KMS-11 (cell line): ENCODE measurements around the gene GLRX.

Experiments
- H2AFZ ChIP-seq: fragments of 200-600 bp; sonication (generic); 2 replicates; pipeline ENCODE4 v1.6.1; 2016; ENCODE audit warnings: antibody characterized with exemption, mixed run types, low read depth
- H3K27ac ChIP-seq: fragments of 200-600 bp; sonication (generic); 2 replicates; pipeline ENCODE4 v1.6.1; 2016; ENCODE audit warnings: mild to moderate bottlenecking, mixed run types
- H3K27me3 ChIP-seq: fragments of 200-600 bp; sonication (generic); 2 replicates; pipeline ENCODE4 v1.6.1; 2017; ENCODE audit warnings: mild to moderate bottlenecking, low read depth, mixed run types, moderate library complexity; ENCODE audit not compliant: insufficient read depth
- H3K36me3 ChIP-seq: fragments of 200-600 bp; sonication (generic); 2 replicates; pipeline ENCODE4 v1.6.1; 2017; ENCODE audit warnings: mild to moderate bottlenecking, mixed run types; ENCODE audit not compliant: insufficient read depth
- H3K4me1 ChIP-seq: fragments of 200-600 bp; sonication (generic); 2 replicates; pipeline ENCODE4 v1.6.1; 2016; ENCODE audit warnings: mild to moderate bottlenecking, low read depth, mixed run types; ENCODE audit not compliant: poor library complexity, severe bottlenecking
- H3K4me2 ChIP-seq: fragments of 200-600 bp; sonication (generic); 2 replicates; pipeline ENCODE4 v1.7.0; 2016; ENCODE audit warnings: mild to moderate bottlenecking, mixed run types
- H3K4me3 ChIP-seq: fragments of 200-600 bp; sonication (generic); IDR thresholded peaks from 2 replicates; pipeline ENCODE4 v1.6.1; 2017; ENCODE audit warnings: low read depth, low read length, mixed read lengths; ENCODE audit not compliant: insufficient read depth
- H3K79me2 ChIP-seq: fragments of 200-600 bp; sonication (generic); 2 replicates; pipeline ENCODE4 v1.6.1; 2016; ENCODE audit warnings: low read depth, mixed run types; ENCODE audit not compliant: insufficient read depth
- H3K9ac ChIP-seq: fragments of 200-600 bp; sonication (generic); 2 replicates; pipeline ENCODE4 v1.6.1; 2016; ENCODE audit warnings: mild to moderate bottlenecking, mixed run types
- H4K20me1 ChIP-seq: fragments of 200-600 bp; sonication (generic); 2 replicates; pipeline ENCODE4 v1.6.1; 2016; ENCODE audit warnings: mild to moderate bottlenecking, mixed run types; ENCODE audit not compliant: insufficient read depth
- TF ChIP-seq, protein P1 (sequence below): fragments of 200-600 bp; sonication (generic); conservative IDR thresholded peaks from 2 replicates; pipeline ENCODE4 v1.6.1; 2017; ENCODE audit warnings: low read depth, mild to moderate bottlenecking, antibody characterized with exemption, low read length, moderate library complexity, mixed read lengths

The GLRX gene

DNA sequence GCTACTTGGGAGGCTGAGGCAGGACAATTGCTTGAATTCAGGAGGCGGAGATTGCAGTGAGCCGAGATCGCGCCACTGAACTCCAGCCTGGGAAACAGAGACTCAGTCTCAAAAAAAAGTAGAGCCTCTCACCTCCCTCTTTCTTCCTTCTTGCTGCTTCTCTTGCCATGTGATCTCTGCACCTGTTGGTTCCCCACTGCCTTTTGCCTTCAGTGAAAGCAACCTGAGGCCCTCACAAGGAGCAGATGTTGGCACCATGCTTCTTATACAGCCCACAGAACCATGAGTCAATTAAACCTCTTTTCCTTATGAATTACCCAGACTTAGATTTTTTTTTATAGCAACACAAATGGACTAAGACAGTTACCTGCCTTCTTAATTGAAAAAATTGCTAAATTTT is 45.6 kb upstream of the GLRX start:
- Histone ChIP-seq H3K79me2 (no peaks in the 10 kb centered on the region), H3K4me2 (0 out of 2 replicates have a peak overlapping the region, but pooled peaks have one; percentile 2), H3K27ac (no peak overlapping the region), H3K4me3 (no peak overlapping the region), H3K36me3 (no peaks in the 10 kb centered on the region), H2AFZ (no peak overlapping the region), H3K27me3 (no peaks in the 10 kb centered on the region), H4K20me1 (no peaks in the 10 kb centered on the region), H3K9ac (no peak overlapping the region), H3K4me1 (peaks cover 47% of the 10 kb centered on the region)
- TF ChIP-seq, protein P1, sequence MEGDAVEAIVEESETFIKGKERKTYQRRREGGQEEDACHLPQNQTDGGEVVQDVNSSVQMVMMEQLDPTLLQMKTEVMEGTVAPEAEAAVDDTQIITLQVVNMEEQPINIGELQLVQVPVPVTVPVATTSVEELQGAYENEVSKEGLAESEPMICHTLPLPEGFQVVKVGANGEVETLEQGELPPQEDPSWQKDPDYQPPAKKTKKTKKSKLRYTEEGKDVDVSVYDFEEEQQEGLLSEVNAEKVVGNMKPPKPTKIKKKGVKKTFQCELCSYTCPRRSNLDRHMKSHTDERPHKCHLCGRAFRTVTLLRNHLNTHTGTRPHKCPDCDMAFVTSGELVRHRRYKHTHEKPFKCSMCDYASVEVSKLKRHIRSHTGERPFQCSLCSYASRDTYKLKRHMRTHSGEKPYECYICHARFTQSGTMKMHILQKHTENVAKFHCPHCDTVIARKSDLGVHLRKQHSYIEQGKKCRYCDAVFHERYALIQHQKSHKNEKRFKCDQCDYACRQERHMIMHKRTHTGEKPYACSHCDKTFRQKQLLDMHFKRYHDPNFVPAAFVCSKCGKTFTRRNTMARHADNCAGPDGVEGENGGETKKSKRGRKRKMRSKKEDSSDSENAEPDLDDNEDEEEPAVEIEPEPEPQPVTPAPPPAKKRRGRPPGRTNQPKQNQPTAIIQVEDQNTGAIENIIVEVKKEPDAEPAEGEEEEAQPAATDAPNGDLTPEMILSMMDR, result no peak

DNA sequence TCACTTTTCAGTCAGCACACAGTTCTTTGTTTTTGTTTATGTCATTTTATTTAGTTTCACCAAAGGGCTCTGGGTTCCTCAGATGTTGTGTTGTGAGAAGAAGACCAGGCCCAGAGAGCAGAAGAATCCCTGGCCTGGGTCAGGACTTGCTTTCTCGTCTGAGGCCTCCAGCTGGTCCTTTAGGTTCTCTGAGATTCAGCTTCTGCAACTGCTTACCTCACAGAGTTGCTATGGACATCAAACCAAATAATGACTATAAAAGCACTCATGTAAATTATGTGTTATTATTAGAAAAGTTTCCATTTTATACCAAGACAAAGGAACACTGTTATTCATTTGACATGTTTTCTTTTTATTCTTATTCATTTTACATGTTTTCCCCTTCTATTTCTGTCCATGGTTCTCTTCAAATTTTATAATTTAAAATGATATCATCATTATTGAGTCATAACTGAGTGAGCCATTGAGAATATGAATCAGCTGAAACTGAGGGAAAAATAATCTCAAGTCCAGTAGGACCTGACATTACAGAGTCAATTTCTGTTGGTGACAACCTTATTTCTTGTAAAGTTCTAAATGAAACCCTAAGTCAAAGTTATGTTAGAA is 44.0 kb upstream of the GLRX start:
- Histone ChIP-seq H3K4me3 (no peak overlapping the region), H3K27me3 (no peaks in the 10 kb centered on the region), H3K36me3 (no peaks in the 10 kb centered on the region), H3K9ac (no peak overlapping the region), H3K79me2 (no peaks in the 10 kb centered on the region), H4K20me1 (no peaks in the 10 kb centered on the region), H3K4me2 (no peak overlapping the region), H3K4me1 (peaks cover 40% of the 10 kb centered on the region), H2AFZ (no peak overlapping the region), H3K27ac (no peak overlapping the region)
- TF ChIP-seq, protein P1, result no peak

DNA sequence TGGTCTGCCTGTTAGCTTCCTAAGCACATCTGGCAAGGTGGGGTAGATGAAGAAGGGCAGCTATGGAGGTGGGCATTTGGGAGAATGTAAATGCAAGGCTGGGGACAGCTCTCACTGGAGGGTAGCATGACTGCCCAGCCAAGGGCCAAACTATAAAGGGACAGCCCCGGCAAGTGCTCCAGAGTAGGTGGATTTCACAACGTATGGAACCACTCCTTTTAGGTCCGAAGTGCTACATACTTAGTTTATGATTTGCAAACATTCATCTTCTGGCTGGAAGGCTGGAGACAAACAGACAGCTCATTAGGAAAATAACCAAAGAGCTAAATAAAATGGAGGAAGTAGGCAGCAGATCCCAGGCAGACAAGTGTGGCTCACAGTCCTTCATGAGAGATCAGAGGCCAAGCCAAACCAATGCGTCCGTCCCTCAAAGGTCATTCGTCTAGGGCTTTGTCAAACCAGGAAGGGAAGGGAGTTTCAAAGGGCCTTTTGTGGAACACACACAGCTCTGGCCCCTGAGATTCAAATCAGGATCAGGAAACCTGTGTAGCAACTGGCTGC is 42.5 kb upstream of the GLRX start:
- TF ChIP-seq, protein P1, result no peak

DNA sequence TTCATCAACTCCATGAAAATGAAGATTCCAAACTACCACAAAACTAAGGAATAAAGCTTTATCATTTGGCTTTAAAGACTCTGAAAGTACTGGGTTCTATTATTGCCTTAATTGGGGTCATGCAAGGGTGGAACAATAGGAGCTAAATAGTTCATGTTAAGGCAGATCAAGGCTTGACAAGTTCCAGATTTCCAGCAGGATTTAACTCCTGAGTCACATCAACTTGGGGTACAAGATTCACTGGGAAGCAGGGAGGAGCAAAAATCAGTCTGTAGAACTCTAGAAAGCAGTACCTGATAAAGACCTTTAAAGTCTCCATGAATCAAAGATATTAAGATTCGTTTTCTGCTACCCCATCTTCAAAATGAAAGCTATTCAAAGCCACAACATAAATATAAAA is 41.9 kb upstream of the GLRX start:
- Histone ChIP-seq H3K79me2 (no peaks in the 10 kb centered on the region), H3K9ac (no peak overlapping the region)
- TF ChIP-seq, protein P1, result no peak

More for the DNA sequence above, 42.5 kb upstream of the GLRX start:
- H3K4me1 ChIP-seq, result peaks cover 25% of the 10 kb centered on the region
- H3K27ac ChIP-seq, result no peak overlapping the region
- H3K27me3 ChIP-seq, result no peaks in the 10 kb centered on the region
- H3K4me3 ChIP-seq, result no peak overlapping the region
- no peak overlapping the region for H3K9ac ChIP-seq
- H3K79me2 ChIP-seq, result no peaks in the 10 kb centered on the region
- H2AFZ ChIP-seq, result no peak overlapping the region
- no peak overlapping the region for H3K4me2 ChIP-seq
- no peaks in the 10 kb centered on the region for H4K20me1 ChIP-seq
- H3K36me3 ChIP-seq, result no peaks in the 10 kb centered on the region

More for the DNA sequence above, 41.9 kb upstream of the GLRX start:
- H3K4me3 ChIP-seq, result no peak overlapping the region
- H3K4me1 ChIP-seq, result peaks cover 19% of the 10 kb centered on the region
- no peaks in the 10 kb centered on the region for H3K36me3 ChIP-seq
- no peaks in the 10 kb centered on the region for H3K27me3 ChIP-seq
- H3K27ac ChIP-seq, result no peak overlapping the region
- no peak overlapping the region for H2AFZ ChIP-seq
- no peak overlapping the region for H3K4me2 ChIP-seq
- no peaks in the 10 kb centered on the region for H4K20me1 ChIP-seq
